HG02642 (cell line): ENCODE measurements around the gene ZNF668.
"Not testable (repeated sequence)": the region's sequence is repeated elsewhere in the genome, so short reads cannot be mapped to it uniquely, and the experiment has no call there.

Experiments
- ATAC-seq: cut with Tn5 transposase; IDR thresholded peaks from one replicate; pipeline ENCODE4 v1.9.1; 2021; ENCODE audit warnings: mild to moderate bottlenecking; ENCODE audit not compliant: unreplicated experiment, poor library complexity

ZNF668 gene

DNA sequence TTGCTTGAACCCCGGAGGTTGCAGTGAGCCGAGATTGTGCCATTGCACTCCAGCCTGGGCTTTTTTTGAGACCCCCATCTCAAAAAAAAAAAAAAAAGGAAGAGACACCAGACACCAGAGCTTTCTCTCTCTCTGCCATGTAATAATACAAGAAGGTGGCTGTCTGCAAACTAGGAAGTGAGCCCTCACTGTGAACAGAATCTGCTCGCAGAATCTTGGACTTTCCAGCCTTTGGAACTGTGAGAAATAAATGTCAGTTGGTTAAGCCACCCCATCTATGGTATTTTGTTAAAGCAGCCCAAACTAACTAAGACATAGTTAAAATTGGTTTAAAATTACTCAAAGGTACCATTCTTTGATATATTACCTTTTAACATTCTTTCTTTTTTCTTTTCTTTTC, 53.5 kb downstream of the ZNF668 start:
- no peak for ATAC-seq

DNA sequence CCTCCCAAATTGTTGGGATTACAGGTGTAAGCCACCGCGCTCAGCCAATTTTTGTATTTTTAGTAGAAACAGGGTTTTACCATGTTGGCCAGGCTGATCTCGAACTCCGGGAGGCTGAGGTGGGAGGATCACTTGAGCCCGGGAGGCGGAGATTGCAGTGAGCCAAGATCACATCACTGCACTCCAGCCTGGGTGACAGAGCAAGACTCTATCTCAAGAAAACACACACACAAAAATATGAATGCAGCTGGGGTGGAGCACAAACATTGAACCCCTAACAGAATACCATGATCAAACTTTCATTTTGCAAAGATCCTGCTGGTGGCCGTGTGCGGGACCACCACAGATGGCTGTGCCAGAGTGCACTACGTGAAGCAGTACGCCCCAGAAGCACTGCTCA, 56.3 kb downstream of the ZNF668 start:
- not testable (repeated sequence) for ATAC-seq

DNA sequence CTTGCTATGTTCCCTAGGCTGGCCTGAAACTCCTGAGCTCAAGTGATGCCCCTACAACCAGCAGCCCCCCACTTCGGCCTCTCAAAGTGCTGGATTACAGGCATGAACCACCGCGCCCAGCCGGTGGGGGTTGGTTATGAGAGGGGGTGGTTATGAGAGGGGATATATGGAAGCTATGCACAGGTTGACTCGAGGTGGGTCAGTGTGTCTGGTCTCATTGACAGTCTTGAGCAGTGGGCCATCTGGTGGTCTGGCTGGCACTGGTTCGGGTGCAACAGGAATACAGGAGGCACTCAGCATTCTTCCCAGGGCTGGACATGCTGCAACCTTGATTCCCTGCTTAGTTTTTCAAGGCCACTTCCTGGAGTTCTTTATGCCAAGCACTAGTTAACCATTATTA, 58.0 kb downstream of the ZNF668 start:
- no peak for ATAC-seq

DNA sequence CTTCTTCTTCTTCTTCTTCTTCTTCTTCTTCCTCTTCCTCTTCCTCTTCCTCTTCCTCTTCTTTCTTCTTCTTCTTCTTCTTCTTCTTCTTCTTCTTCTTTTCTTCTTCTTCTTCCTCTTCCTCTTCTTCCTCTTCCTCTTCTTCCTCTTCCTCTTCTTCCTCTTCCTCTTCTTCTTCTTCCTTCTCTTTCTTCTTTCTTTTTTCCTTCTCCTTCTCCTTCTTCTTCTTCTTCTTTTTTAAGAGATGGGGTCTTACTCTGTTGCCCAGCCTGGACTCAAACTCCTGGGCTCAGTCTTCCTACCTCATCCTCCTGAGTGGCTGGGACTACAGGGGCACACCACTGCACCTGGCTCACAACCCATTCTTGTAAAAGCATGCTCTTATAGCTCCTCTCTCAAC, 60.7 kb downstream of the ZNF668 start:
- ATAC-seq: not testable (repeated sequence)

DNA sequence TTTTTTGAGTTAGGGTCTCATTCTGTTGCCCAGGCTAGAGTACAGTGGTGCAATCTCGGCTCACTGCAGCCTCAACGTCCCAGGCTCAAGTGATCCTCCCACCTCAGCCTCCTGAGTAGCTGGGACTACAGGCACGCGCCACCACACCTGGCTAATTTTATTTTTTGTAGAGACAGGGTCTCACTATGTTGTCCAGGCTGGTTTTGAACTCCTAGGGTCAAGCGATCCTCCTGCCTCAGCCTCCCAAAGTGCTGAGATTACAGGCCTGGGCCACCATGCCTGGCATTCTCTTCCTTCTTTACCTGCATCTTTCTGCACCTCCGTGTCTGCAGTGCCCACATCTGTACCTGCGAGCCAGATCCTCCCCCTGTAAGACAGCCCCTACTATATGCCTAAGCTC, 62.2 kb downstream of the ZNF668 start:
- ATAC-seq: not testable (repeated sequence)
